M059J (cell line): ENCODE measurements around the gene CNTRL. TPM values are rescaled to one million over a fixed set of nuclear protein-coding genes. Genes with fewer than 3 reads are reported as not detected.
"Not testable (repeated sequence)": the region's sequence is repeated elsewhere in the genome, so short reads cannot be mapped to it uniquely, and the experiment has no call there.

ENCODE experiments used
- DNase-seq: peaks from one replicate; pipeline ENCODE4 v3.0.0-alpha.2; 2012; ENCODE audit warnings: low read depth
- total RNA-seq: library from RNA; depleted of rRNA; stranded (reverse); fragments of >200 nt; shearing (Covaris generic); gene quantifications from 2 replicates; pipeline ENCODE4 v1.2.3, GENCODE V29; 2014

The CNTRL gene
- total RNA-seq, 1 experiment from 2014 or later = 10.1 TPM

DNA sequence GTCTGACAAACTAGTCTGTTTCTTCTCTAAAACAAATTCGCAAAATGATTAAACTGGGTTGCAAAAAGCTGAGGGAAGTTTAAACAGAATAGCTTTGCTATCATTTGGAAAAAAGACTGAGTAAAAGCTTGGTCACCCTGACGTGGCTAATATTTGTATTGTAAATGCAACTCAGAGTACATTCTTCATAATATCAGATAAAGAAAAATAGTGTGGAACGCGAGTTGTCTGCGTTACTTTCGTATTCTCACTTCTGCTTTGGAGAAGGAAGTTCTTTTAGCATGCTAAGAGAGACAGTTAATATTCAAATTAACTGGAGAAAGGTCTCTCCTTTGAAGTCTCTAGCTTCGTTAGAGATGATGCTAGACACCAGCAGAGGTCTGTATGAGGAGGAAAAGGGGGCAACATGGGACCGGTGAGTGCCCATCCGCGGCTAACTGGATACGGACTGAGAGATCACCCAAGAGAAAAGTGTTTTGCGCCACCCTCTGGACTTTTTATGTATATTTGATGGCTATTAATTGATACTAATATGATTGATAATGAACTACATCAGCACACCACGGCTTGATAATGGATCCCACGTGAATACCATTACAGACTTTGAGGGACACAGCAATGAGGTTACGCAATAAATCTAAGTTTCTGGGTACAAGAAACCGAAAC lies 2.9 kb upstream of the CNTRL start:
- no peak for DNase-seq

DNA sequence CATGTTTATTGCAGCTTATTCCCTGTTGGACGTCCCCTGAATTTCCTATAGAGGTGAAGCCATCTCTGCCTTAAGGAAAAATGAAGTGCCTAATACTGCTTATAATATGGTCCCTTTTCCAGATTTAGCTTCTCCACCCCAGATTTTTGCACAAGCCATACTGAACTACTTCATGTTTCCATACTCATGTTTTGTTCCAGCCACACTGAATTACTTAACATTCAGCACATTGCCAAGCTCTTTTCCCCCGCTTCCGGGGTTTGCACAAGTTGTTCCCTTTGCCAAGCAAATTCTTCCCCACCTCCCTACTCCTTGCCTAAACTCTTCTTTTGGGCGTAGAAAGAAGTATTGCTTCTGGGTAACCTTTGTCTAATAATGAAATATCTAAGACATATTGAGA lies 1.7 kb upstream of the CNTRL start:
- no peak for DNase-seq

DNA sequence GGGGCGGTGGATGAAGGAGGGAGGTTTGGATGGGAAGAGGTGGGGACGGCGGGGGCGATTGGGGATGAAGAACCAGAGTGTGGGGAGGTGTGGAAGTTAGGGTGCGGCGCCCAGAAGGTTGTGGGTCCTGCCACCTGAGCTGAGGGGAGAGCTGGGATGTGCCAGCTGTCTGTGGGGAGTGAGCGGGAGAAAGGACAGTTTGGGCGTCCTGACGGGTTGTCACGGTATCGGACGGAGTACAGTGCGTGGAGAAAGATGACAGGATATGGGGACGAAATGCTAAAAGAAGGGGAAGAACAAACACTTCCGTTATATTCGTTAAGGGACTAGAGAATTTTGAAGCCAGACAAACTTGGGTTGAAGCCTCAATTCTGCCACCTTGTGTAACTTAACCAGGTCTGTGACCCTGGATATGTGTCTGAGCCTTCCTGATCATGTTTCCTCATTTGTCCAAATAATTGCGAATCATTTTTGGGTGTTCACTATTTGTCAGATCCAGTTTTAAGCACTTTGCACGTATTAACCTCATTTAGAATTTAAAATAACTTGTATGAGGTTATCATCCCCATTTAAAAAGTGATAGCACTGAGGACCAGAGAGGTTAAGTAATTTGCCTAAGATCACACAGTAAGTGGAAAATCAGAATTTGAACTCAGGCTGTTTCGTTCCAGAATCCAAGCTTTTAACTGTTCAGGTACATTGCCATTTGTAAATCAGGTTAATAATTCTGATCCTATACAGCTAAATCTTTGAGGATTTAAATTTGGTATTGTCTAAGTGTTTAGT lies 689 bp downstream of the CNTRL start:
- DNase-seq = peak; percentile 61

DNA sequence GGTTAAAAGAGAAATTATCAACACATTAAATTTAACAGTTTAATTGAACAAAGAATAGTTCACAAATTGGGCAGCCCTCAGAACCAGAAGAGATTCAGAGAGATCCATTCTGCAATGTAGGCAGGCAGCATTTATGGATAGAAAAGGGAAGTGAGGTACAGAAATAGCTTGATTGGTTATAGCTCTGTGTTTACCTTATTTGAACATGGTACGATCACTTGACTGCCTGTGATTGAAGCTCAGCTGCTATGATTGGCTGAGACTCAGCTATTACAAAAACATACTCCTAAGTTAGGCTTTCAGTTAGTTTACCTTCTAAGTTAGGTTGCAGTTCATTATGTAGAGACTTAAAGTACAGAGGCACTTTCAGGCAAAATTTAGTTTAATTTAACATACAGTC lies 7.3 kb downstream of the CNTRL start:
- no peak for DNase-seq

DNA sequence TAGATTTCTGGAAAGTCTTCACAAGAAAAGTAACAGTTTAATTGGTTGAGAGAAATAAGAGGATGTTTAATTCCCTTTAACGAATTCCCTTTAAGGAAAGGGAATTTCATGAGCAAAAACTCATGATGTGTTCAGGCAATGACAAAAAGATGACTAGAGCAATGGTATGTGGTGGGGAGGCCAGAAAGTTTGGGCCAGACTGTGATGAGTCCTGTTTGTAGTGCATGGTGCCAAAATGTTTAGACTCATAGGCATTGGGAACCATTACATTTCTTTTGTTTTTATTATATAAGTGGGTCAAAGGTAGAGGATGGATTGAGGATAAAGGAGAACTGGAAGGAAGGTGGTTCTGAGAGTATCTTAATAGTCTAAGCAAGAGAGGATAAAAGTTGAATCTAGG lies 10.9 kb downstream of the CNTRL start:
- DNase-seq = peak; percentile 5

DNA sequence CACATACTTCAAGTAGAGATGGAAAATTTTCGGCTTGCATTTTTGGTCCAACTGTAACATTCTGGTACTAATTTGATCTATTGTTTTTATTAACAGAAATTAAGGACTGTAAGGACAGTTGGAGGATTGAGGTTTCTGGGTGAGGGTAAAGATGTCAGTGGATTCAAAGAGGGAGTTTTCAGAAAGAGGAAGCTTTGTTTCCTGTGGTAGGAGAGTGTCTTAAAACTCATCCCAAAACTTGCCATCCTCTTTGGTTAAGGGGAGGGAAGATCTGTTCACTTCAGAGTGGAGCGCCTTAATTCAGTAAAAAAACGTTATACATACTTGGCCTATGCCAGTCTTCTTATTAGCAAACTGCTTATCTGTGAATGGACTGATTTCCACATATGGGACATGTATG lies 13.8 kb downstream of the CNTRL start:
- no peak for DNase-seq

DNA sequence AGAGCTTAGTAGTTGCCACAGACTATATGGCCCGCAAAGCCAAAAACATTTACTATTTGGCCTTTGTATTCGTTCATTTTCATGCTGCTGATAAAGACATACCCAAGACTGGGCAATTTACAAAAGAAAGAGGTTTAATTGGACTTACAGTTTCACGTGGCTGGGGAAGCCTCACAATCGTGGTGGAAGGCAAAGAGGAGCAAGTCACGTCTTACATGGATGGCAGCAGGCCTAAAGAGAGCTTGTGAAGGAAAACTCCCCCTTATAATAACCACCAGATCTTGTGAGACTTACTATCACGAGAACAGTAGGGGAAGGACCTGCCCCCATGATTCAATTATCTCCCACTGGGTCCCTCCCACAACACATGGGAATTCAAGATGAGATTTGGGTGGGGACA lies 16.0 kb downstream of the CNTRL start:
- not testable (repeated sequence) for DNase-seq

DNA sequence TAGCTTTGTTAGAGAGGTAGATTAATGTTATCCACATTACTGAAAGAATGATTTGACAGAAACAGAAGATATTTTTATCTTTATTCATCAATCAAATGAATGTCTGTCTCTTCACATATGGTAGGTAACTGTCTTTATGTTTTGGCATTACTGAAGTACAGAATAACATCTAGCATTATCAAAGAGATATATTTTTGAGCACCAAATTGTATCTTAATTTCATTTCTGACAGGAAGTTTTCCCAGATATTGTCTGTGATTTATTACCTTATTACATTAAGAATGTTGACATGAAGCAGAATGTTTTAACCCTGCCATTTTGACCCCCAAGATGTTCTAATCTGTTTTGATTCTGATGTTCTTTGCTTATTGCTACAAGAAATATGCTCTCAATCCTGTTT lies 20.3 kb downstream of the CNTRL start:
- DNase-seq = no peak

DNA sequence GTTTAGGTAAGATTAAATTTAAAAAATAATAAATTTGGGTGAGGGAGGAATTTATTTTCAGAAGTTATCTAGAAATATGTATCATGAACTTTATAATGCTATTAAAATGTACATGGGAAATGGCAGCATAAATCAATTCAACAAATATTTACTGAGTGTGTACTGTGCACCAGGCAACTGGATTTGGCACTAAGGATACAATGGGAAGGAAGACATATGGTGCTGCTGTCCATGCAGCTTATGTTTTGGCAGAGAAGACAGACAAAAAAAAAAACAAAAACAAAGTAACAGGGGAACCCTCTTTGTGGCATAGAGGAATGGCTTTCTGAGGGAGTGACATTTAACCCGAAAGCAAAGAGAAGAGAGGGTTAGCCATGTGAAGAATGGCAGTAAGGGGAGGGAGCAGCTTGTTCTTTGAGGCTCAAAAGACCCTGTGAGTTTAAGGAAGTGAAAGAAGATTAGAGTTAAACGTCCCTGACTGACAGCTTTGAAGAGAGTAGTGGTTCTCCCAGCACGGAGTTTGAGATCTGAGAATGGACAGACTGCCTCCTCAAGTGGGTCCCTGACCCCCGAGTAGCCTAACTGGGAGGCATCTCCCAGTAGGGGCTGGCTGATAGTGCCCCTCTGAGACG lies 23.9 kb downstream of the CNTRL start:
- DNase-seq = no peak

DNA sequence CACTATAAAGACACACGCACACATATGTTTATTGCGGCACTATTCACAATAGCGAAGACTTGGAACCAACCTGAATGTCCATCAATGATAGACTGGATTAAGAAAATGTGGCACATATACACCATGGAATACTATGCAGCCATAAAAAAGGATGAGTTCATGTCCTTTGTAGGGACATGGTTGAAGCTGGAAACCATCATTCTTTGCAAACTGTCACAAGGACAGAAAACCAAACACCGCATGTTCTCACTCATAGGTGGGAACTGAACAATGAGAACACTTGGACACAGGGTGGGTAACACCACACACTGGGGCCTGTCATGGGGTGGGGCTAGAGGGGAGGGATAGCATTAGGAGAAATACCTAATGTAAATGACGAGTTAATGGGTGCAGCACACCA lies 29.3 kb downstream of the CNTRL start:
- DNase-seq = not testable (repeated sequence)

DNA sequence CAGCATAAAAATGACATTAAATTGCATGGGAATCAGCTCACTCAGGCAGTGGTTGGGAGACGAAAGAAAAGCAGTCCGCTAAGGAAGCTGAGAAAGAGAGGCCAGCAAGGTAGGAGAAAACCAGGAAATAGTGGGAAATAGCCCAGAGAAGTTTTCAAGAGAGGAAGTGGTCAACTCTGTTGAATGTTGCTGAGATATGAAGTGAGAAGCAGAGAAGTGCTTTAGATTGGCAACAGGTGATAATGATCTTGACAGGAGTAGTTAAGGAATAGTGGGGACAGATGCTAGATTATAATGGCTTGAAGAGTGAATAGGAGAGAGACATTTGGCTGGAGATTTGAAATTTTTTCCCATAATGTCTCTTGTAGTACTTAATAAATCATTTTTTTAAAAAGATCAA lies 30.8 kb downstream of the CNTRL start:
- no peak for DNase-seq

DNA sequence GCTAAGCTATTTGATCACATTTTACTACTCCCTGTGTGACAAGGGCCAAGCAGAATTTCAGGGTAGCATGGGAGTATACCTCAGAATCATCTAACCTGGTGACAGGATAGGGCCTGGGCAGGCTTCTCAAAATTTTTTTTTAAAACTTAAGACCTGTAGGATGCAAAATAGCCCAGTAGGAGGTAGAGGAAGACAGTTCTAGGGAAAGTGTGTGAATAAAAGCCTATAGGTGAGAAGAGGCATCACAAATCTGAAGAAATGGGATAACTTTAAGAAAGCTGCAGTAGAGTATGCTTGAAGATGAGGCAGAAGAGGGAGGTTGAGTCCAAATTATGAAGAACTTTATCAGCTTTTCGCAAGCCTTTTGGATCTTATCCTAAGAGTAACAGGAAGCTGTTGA lies 32.3 kb downstream of the CNTRL start:
- DNase-seq = peak; percentile 18

DNA sequence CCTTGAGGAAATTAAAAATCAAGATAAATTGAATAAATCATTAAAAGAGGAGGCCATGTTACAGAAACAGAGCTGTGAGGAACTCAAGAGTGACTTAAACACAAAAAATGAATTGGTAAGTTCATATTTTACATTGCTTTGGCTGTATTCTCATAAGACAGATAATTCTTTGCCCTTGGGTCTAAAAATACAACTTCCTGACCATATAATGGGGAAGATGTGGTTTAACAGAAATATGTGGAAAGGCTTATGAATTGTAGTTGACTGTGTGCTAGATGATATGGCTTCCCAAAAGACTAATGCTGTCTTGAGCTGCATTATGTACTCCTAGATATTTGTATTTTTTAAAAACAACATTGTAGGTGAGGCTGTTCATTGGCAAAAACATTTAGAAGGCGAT lies 33.1 kb downstream of the CNTRL start:
- no peak for DNase-seq

DNA sequence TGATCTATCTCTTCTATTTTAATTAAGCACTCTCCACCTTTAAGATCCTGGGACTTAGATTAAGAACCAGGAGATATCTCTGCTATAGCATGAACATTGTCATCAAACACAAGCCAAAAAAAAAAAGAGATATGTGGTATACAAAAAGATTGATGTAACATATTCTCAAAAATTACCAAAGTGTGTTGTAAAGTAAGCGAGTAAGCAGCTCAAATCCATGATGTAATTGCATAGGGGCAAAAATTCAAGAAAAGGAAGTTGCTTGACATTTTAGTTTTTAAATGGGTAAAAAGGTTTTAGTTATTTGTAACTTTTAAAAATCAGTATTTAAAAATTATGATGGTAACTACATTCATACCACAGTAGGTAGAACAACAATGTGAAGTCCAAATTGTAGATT lies 40.7 kb downstream of the CNTRL start:
- DNase-seq = no peak

DNA sequence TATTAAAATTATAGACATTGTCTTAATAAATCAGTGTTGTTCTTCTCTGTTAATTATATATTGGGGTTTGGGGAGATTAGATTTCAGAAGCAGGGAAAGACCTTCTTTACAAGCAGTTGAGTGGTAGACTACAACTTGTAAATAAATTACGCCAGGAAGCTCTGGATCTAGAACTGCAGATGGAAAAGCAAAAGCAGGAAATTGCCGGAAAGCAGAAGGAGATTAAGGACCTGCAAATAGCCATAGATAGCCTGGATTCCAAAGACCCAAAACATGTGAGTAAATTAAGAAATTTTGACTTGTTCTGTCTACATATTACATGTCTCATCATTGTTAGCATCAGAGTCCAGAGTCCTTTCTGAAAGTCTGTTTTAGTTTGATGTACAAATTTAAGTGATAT lies 43.5 kb downstream of the CNTRL start:
- DNase-seq = no peak

DNA sequence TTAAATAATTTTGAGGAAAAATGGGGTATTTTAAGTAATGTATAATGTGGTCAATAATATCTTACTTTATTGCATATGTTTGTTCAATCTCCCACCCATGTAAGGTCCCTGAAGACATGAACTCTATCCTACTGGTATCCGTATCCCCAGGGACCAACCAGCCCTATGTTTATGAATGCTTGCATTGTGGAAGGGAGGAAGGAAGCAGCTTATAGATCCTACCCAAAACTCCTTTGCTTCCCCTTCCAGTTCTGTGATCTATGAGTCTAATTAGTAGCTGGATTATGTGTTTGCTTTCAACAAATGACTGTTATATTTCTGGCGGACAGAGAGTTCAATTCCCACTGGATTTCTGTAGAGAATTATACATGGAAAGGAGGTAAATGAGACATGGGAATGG lies 45.6 kb downstream of the CNTRL start:
- DNase-seq = no peak

DNA sequence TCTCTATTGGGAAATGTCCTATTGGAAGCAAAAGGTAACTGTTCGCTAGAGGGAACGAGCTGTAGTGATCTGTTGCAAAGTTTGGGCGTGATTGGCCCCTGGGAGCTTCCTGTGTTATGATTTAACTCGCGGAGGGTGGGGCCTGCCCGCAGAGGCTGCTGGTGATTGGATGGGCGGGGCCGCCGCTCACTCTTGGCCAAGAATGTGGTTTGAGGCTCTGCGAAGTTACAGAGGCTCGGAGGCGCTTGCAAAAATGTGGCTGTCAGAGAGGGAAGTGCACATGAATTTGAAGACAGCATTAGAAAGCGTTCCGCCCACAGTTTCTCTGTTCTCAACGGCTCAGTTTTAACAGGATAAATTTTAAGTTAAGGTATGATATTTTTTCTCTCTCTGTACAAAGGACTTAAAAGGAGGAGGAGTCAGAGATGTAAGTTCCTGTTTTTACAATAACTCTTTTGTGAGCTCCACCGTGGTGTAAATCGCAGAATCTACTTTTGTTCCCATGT lies 46.9 kb downstream of the CNTRL start:
- DNase-seq = peak; percentile 98

DNA sequence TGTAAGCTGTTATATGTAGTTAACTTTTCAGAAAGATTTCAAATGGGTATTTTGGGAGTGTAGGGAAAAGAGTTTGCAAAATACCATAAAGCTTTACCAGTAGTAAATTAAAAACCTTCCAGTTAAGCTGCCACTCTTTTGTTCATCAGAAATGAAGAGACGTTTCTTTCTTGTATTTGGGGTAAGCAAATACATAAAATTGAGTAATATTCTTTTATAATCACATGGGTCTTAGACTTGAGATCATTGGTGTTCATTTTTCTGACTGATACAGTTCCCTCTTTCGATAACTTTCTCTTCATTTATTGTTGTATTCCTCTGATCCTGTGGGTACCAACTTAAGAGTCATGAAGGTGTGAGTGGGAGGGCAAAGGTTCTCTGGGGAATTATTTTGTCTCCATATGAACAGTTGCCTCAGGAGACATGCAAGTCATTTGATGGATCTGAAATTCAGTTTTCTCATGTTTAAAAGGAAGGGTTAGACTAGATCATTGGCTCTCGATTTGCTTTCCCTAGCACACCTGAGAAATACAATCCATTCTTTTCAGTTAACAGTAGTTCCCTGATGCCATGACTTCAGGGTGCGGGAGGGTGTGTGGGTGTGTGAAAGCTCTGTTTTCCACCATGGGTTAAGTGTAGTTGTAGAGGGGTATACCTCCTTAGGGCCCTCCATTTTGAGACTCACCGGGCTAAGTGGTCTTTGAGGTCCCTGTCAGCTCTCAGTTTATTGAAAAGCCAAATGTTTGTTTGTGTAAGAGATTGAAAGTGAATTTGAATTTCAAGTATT lies 47.7 kb downstream of the CNTRL start:
- DNase-seq = peak; percentile 15

DNA sequence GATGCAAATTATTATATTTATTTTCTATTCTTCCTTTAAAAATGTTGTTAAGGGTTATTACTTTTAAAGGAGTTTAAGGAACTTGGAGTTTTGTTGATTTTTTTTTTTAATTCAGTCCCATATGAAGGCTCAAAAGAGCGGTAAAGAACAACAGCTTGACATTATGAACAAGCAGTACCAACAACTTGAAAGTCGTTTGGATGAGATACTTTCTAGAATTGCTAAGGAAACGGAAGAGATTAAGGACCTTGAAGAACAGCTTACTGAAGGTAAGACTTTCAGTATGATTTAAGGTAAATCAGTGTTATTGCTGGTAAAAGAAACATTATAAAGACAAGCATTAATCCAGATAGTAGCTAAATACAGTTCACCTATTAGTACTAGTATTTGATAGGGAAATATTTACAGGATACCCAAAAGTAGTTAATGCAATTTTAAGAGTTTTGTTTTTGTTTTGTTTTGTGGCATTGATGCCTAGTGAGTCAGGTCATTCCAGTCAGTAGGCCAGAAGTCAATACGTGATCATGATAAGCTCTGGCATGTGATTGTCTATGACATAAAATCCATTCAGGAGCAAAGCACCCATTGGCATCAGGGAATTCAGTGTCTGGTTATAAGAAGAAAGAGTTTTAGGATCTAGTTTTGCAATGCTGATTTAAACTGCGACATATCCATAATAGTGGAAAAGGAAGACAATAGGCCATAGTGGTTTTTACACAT lies 49.2 kb downstream of the CNTRL start:
- no peak for DNase-seq

DNA sequence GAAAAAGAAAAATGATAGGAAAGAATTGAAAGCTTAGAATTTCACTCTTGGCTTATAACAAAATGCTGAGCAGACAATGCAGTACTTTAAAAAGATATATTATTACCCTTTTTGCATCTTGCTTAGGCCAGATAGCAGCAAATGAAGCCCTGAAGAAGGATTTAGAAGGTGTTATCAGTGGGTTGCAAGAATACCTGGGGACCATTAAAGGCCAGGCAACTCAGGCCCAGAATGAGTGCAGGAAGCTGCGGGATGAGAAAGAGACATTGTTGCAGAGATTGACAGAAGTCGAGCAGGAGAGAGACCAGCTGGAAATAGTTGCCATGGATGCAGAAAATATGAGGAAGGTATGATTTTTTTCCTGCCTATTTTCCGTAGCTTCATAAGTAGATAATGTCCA lies 50.8 kb downstream of the CNTRL start:
- DNase-seq = no peak

DNA sequence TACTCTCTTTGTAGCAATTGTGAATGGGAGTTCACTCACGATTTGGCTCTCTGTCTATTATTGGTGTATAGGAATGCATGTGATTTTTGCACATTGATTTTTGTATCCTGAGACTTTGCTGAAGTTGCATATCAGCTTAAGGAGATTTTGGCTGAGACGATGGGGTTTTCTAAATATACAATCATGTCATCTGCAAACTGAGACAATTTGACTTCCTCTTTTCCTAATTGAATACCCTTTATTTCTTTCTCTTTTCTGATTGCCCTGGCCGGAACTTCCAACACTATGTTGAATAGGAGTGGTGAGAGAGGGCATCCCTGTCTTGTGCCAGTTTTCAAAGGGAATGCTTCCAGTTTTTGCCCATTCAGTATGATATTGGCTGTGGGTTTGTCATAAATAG lies 54.6 kb downstream of the CNTRL start:
- not testable (repeated sequence) for DNase-seq
